Tibial artery (tissue), 4 donors: ENCODE measurements around the gene CDC5L.
A peak's percentile ranks its signal among the peaks of the same experiment; 100 is the strongest.

Experiments used
- DNase-seq, 2 donors: peaks; one replicate each; pipeline ENCODE4 v3.0.0-alpha.2; 2019
- H3K27ac ChIP-seq, 2 donors: fragments of 200-600 bp; sonication (generic) in 1 of 2; 1 replicate in 1 of 2; 2 replicates in 1 of 2; pipeline ENCODE4 v1.5.1; 2018 to 2019; ENCODE audit warnings: mild to moderate bottlenecking in 1 of 2
- H3K27me3 ChIP-seq, 2 donors: fragments of 200-600 bp; sonication (generic) in 1 of 2; one replicate each; pipeline versions ENCODE4 v1.5.1 to v1.6.0; 2016 to 2019
- H3K36me3 ChIP-seq, 3 donors: fragments of 200-600 bp; sonication (generic) in 2 of 3; one replicate each; pipeline ENCODE4 v1.5.1; 2016 to 2019; ENCODE audit warnings: mild to moderate bottlenecking in 2 of 3
- H3K4me1 ChIP-seq, 4 donors: fragments of 200-600 bp; sonication (generic) in 2 of 4; 1 replicate in 3 of 4; 2 replicates in 1 of 4; pipeline ENCODE4 v1.5.1; 2016 to 2019
- H3K4me3 ChIP-seq, 2 donors: fragments of 200-600 bp; sonication (generic) in 1 of 2; 1 replicate in 1 of 2; 2 replicates in 1 of 2; pipeline ENCODE4 v1.5.1; 2018 to 2019; ENCODE audit warnings: mild to moderate bottlenecking in 2 of 2
- H3K9me3 ChIP-seq, 3 donors: fragments of 200-600 bp; sonication (generic) in 1 of 3; one replicate each; pipeline ENCODE4 v1.5.1; 2016 to 2019
- CTCF ChIP-seq, 2 experiments: fragments of 200-600 bp in 1 of 2; fragments of 450-650 bp in 1 of 2; IDR thresholded peaks; one replicate each; pipeline ENCODE4 v1.5.1; 2017 to 2019; ENCODE audit warnings: antibody characterized with exemption in 2 of 2, mild to moderate bottlenecking in 1 of 2, moderate library complexity in 1 of 2
- intact Hi-C: fragments of 100-400 bp; cut with DNase I; formaldehyde crosslinking; loops from one replicate; pipeline ENCODE4 v1.15.0; 2023; ENCODE audit warnings: low total_unique reads

CDC5L gene

GRCh38 chr6:44475417-44475778 is 87.9 kb downstream of the CDC5L start:
- peaks cover 0 to 7% (median 5%) of the 10 kb centered on the region in 4 donors for H3K4me1 ChIP-seq
- no peak overlapping the region for H3K4me3 ChIP-seq
- DNase-seq: no peak
- intact Hi-C loops: loop anchor here (10.0 kb wide), 2 partner anchors 1239 to 1449 kb away; no protein-coding TSS in a partner anchor
- TF ChIP-seq CTCF (IDR thresholded peaks at IDR 0.05): no peak
- H3K36me3 ChIP-seq: no peaks in the 10 kb centered on the region
- peaks cover 0 to 2% of the 10 kb centered on the region in 2 donors for H3K27me3 ChIP-seq
- H3K9me3 ChIP-seq: no peaks in the 10 kb centered on the region
- no peak overlapping the region for H3K27ac ChIP-seq

- peaks cover 0 to 7% of the 10 kb centered on the region in 2 donors for H3K27me3 ChIP-seq
- DNase-seq: peak; percentile 72 to 82
- peaks cover 0 to 7% (median 5%) of the 10 kb centered on the region in 4 donors for H3K4me1 ChIP-seq
- no peaks in the 10 kb centered on the region for H3K36me3 ChIP-seq
- TF ChIP-seq CTCF (IDR thresholded peaks at IDR 0.05): peak; percentile 91 to 97
- no peak overlapping the region for H3K4me3 ChIP-seq
- H3K27ac ChIP-seq: no peak overlapping the region
- no peaks in the 10 kb centered on the region for H3K9me3 ChIP-seq
- intact Hi-C loops: loop anchor here (10.0 kb wide), 2 partner anchors 1239 to 1449 kb away; no protein-coding TSS in a partner anchor
These were observed 88.4 kb downstream of the CDC5L start for GRCh38 chr6:44475779-44476434.

GRCh38 chr6:44476849-44477248 is 89.3 kb downstream of the CDC5L start:
- Histone ChIP-seq H3K4me3 (no peak overlapping the region), H3K9me3 (no peaks in the 10 kb centered on the region), H3K27ac (no peak overlapping the region), H3K27me3 (peaks cover 0 to 11% of the 10 kb centered on the region in 2 donors), H3K4me1 (peaks cover 0 to 7% (median 5%) of the 10 kb centered on the region in 4 donors), H3K36me3 (no peaks in the 10 kb centered on the region)
- no peak for TF ChIP-seq CTCF (IDR thresholded peaks at IDR 0.05)
- intact Hi-C loops: loop anchor here (10.0 kb wide), 2 partner anchors 1238 to 1448 kb away; no protein-coding TSS in a partner anchor
- DNase-seq: no peak

- H3K4me3 ChIP-seq: no peak overlapping the region
- no peaks in the 10 kb centered on the region for H3K36me3 ChIP-seq
- no peak for DNase-seq
- H3K4me1 ChIP-seq: peaks cover 0 to 7% (median 5%) of the 10 kb centered on the region in 4 donors
- H3K27ac ChIP-seq: no peak overlapping the region
- H3K27me3 ChIP-seq: peaks cover 0 to 11% of the 10 kb centered on the region in 2 donors
- TF ChIP-seq CTCF (IDR thresholded peaks at IDR 0.05): no peak
- intact Hi-C loops: loop anchor here (10.0 kb wide), 2 partner anchors 1237 to 1447 kb away; no protein-coding TSS in a partner anchor
- H3K9me3 ChIP-seq: no peaks in the 10 kb centered on the region
These were observed 89.9 kb downstream of the CDC5L start for GRCh38 chr6:44477293-44477894.

GRCh38 chr6:44478158-44478557 is 90.7 kb downstream of the CDC5L start:
- TF ChIP-seq CTCF (IDR thresholded peaks at IDR 0.05): no peak
- DNase-seq: no peak
- Histone ChIP-seq H3K27me3 (peaks cover 0 to 18% of the 10 kb centered on the region in 2 donors), H3K27ac (no peak overlapping the region), H3K4me3 (no peak overlapping the region), H3K36me3 (no peaks in the 10 kb centered on the region), H3K4me1 (peaks cover 0 to 7% (median 5%) of the 10 kb centered on the region in 4 donors), H3K9me3 (no peaks in the 10 kb centered on the region)
- intact Hi-C loops: loop anchor here (10.0 kb wide), 2 partner anchors 1237 to 1447 kb away; no protein-coding TSS in a partner anchor
